ENCODE results near the gene FLT1.
A peak's percentile ranks its signal among the peaks of the same experiment; 100 is the strongest.

Gene FLT1

GRCh38 chr13:28338742-28339141, 156.2 kb downstream of the FLT1 start:
- no peak for DNase-seq

DNA sequence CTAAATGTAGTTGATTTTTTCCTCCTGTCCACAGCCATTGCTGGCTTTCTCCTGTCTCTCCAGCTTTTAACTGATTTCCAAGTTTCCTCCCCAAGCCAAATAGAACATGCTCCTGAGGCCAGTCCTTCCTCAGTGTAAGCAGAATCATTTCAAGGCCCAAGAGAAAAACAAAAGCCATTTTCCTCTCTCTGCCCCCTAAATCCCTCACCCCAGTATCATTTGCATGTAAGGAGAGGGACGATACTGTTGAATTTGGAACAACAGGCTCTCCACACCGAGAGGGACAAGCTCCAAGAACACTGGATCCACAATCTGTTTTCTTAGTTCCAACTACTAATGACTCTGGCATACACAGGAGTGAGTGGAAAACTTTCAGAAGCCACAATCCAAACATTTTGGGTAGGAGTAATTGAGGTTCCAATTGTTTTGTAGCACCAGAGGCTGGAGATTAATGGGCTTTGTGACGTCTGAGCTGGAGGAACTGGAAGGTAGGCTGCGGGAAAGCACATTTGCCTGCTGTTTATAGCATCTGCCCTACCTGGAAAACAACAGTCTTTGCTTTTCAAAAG, 156.8 kb downstream of the FLT1 start:
- DNase-seq: no peak

GRCh38 chr13:28337166-28338005, 157.5 kb downstream of the FLT1 start:
- peak; percentile 23 for DNase-seq

GRCh38 chr13:28336193-28336657, 158.7 kb downstream of the FLT1 start:
- no peak for DNase-seq

DNA sequence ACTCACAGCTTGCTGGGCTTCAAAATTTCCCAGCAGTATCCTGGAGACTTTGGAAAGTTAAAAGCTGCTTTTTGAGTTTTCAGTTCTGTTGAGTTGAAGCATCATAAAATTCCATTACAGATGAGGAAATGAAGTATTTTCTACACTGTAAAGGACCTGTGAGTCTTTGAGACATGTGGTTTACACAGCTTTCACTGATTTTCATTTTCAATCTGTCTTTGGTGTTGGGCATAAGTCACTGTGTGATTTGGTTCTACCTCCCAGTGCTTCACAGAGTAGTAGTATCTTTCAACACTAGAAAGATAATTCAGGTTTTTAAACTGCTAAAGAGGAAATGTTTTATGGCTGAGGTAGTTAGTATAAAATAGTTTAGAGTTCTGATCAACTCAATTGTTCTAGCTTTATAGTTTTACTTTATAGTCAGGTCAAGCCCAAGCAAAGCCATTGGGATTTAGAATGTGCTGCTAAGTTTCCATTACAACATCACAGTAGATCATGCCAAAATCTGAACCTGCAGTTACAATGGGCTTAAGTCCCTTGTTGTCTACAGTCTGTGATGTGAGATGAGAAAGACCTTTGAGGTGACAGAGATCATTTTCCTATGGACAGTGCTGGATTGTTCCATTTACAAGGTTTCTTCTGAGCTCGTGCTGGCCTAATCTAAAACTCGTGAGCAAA, 161.6 kb downstream of the FLT1 start:
- no peak for DNase-seq

- peak; percentile 61 for DNase-seq
Observed at GRCh38 chr13:28329395-28330158, 165.4 kb downstream of the FLT1 start.

DNA sequence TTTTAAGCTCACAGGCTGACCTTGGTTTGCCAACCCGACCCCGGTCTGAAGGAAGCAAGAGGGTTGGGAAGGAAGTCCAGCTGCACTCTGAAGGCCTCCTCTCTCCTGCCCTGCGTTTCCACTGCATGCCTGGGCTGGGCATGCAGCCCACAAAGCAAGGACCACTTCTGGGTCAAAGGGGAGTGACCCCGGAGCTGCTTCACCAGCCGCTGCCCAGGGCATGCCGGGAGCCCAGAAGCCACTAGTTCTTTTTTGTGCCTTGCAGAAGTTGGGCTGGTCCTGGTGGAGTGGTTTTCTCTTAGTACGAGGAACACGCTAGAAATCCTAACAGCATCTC, 166.7 kb downstream of the FLT1 start:
- no peak for DNase-seq

DNA sequence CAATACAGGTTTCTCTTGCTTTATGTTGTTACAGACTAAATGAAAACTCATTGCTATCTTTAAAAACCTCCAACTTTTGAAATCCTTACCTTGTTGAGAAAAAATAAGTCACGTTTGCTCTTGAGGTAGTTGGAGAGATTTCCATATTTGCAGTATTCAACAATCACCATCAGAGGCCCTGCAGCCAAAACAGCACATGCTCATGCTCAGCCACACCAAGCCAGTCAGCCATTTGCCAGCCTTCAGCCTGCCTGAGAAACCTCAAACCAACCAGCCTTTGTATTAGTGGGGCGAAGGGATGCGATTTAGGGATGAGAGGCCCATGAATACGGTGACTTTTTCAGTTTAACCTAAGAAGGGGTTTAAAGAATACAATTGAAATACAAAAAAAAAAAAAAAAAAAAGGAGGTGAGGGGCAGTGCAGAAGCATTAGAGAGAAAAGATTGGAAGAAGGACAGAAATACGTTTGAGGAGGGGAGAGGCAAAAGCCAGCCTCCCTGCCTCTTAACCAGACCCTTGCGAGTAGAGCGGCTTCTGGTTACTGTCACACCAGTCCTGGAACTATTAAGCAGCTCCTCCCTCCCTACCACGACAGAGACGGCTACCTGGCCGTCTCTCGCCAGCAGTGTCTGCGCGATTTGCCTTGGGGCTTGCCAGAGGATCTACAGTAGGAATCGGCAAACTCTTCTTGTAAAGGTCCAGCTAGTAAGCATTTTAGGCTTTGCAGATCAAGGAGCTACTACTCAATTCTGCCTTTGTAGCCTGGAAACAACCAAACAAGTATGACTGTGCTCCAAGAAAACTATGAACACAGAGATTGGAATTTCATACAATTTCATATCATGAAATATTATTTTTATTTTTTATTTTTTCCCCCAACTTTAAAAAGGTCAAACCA, 167.3 kb downstream of the FLT1 start:
- DNase-seq: no peak

- DNase-seq: no peak
Observed at GRCh38 chr13:28326056-28326455, 168.9 kb downstream of the FLT1 start.

GRCh38 chr13:28325022-28325421, 169.9 kb downstream of the FLT1 start:
- DNase-seq: no peak

DNA sequence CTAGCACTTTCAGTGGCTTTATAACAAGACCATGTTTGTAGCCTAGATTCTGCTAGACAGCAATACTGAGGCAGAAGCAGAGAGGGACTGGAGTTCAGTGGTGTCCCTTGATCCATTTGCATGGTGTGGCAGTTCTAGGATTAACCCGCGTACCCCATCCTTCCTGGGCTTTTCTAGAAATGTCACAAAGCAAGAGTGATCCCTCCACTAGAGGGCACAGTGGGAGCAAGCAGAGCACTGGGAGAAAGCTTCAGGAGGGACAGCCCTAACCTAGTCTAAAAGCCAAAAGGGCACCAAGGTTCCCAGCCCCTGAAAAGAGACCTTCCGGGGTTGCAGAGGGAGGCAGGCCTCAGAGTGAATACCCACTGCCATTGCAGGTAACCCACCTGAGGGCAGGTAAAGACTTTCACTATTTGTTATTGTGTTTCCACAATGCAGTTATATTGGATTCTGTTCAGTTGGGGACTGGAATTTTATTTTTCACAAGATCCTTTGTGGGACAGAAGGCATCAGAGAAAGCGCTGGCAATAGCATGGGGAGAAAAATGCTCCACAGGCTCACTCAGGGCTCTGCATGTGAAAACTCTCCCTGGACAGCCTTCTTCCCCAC, 170.6 kb downstream of the FLT1 start:
- DNase-seq: peak; percentile 42

DNA sequence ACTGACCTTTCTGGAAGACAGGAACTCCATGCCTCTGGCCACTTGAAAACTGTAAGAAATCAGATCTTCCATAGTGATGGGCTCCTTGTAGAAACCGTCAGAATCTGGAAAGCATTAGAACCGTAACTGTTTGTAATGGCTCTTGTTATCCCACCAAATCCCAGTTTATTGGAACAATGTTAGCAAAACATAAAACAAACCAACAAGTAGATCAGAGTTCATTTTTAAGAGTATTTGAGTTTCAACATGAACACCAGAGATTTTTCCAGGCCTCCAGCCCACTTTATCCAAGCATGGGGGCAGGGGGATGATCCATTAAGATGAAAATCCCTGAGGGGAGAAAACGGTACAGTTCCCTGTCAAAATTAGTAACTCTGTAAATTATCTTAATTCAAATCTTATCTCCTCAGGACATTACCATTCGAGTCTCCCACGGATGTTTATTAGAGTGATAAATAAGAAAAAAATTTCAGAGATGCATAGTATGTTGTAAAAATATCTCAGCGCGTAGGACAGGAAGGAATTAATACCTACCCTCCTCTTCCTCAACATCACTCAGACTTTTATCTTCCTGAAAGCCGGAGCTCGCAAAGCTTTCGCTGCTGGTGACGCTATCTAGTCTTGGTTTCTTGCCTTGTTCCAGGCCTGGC, 172.5 kb downstream of the FLT1 start:
- DNase-seq: no peak

DNA sequence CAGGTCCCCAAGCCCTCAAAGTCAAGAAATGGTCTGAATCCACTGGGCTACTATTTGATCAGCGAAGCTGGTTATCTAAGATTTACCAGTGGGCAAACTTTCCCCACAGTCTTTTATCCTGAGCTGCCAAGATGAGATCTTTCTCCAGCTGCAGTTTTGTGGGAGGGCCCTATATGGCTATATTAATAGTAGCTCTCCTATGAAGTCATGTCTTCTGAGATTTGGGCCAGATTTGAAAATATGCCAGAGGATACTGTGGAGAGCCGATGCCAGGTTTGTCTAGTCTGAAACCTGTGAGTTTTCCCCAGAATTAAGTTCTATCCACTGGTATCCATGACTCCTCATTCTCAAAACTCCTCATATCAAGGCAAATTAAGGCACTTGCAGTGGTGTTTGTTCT, 173.2 kb downstream of the FLT1 start:
- no peak for DNase-seq

GRCh38 chr13:28320884-28321574, 173.9 kb downstream of the FLT1 start:
- no peak for DNase-seq

- no peak for DNase-seq
Observed at GRCh38 chr13:28320209-28320608, 174.7 kb downstream of the FLT1 start.

DNA sequence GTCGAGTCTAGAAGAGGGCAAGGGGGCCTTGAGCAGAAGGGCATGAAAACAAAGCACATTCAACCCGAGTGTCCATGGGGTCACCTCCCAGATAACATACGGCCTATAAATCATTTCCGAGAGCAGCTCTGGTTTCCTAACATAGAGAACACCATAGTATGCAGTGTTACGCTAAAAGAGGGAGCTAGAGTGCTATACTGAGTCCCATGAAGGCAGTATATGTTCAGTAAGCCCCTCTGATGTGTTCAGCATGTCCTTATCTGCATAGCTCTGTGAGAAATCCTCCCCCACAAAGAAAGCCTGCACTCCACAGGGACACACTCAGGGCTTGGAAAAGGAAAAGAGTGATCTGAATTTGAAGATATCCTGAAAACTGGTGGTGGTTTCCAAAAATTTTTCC, 175.4 kb downstream of the FLT1 start:
- DNase-seq: no peak

DNA sequence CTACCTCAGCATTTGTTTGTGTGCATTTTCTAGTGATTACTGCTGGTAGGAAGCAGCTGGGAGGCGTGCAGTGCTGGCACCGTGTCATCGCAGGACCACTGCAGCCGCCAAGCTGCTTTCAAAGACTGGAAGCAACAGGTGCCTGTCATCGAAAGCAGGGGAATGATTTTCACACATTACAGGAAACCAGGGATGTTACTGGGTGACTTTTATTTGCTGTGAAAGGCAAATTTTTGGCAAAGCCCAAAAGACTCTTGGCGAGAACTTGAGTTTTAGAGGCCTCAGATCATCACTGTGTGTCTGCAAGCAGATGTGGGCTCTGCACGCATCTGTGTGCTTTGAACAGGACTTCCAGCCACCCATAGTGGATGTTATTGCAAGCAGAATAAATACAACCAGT, 176.4 kb downstream of the FLT1 start:
- no peak for DNase-seq

DNA sequence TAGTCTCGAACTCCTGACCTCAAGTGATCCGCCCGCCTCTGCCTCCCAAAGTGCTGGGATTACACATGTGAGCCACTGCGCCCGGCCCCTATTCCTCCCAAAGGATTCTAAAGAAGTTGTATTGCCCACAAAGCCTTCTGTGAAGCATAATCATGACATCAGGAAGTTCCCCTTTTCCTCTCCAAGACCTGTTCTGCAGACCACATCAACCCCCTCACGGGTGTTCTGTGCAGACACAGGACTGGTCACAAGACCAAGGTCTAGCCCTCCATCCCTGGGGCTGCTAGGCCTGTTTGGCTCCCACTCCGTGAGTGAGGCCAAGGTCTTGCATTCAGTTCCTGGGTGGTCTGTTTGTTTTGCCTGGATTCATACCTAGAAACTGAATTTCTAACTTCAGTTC, 178.1 kb downstream of the FLT1 start:
- DNase-seq: no peak

DNA sequence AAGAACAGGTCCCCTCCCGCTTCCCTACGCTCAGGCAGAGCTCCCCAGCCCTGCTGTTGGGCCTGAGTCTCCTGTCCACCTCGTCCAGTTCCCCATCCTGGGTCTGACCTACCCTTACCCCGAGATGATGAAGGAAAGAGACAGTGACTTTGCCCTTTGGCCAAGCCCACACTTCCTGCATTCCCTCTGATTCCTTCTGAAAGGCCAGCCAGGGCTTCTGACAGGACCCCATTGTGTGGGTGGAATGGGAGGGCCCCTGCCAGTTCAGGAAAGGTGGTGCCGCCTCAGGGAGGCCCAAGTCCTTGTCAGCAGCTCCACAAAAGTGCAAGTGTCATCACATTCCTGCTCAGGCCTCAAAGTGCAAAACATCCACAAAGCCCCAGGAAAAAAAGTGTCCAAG, 178.8 kb downstream of the FLT1 start:
- DNase-seq: no peak

- DNase-seq: no peak
Observed at GRCh38 chr13:28314879-28315278, 180.0 kb downstream of the FLT1 start.

GRCh38 chr13:28313579-28313978, 181.3 kb downstream of the FLT1 start:
- no peak for DNase-seq

All from amniotic stem cell (primary cell).